ENCODE measurements around the gene TSHZ2. TPM values are rescaled to one million over a fixed set of nuclear protein-coding genes. Genes with fewer than 3 reads are reported as not detected.

TSHZ2 gene
- total RNA-seq, 6 experiments from 2014 or later, result 14.2 to 28.1 (median 21.0) TPM

- H3K27me3 ChIP-seq, result no peaks in the 10 kb centered on the region
- no peak overlapping the region for H3K4me3 ChIP-seq
- TF ChIP-seq CTCF (IDR thresholded peaks at IDR 0.05) (no peak), POLR2A (IDR thresholded peaks at IDR 0.05) (no peak)
- ATAC-seq, result no peak
- no peak for DNase-seq
- no peaks in the 10 kb centered on the region for H3K9me3 ChIP-seq
- no peaks in the 10 kb centered on the region for H3K36me3 ChIP-seq
- no peaks in the 10 kb centered on the region for H3K4me1 ChIP-seq
- WGBS (ENCODE audit: insufficient coverage, low coverage, low lambda C conversion rate, missing lambda C conversion rate), result 87% methylated on average over 8 of the region's 11 CpGs
- no peak overlapping the region for H3K27ac ChIP-seq
- intact Hi-C loops (cut with DNase I), result no loop called here
Measured at GRCh38 chr20:53419693-53420460, 447.7 kb downstream of the TSHZ2 start.

- intact Hi-C loops (cut with DNase I), result no loop called here
- peaks cover 0 to 5% (median 0%) of the 10 kb centered on the region in 4 donors for H3K4me1 ChIP-seq
- DNase-seq (peak in 1 of 3 donors; percentile 50), ATAC-seq (peak in 2 of 4 donors; percentile 30 to 68)
- WGBS (ENCODE audit: insufficient coverage, low coverage, low lambda C conversion rate, missing lambda C conversion rate), result 22% methylated on average over 3 of the region's 7 CpGs
- no peaks in the 10 kb centered on the region for H3K9me3 ChIP-seq
- H3K27ac ChIP-seq, result no peak overlapping the region
- no peaks in the 10 kb centered on the region for H3K27me3 ChIP-seq
- TF ChIP-seq CTCF (IDR thresholded peaks at IDR 0.05), result no peak
- TF ChIP-seq POLR2A (IDR thresholded peaks at IDR 0.05), result no peak
- H3K36me3 ChIP-seq, result no peaks in the 10 kb centered on the region
- no peak overlapping the region for H3K4me3 ChIP-seq
Measured at GRCh38 chr20:53421343-53421742, 449.2 kb downstream of the TSHZ2 start.

- TF ChIP-seq POLR2A (IDR thresholded peaks at IDR 0.05) (no peak), CTCF (IDR thresholded peaks at IDR 0.05) (no peak)
- Histone ChIP-seq H3K4me1 (peaks cover 0 to 5% (median 0%) of the 10 kb centered on the region in 4 donors), H3K4me3 (no peak overlapping the region), H3K27me3 (no peaks in the 10 kb centered on the region), H3K36me3 (no peaks in the 10 kb centered on the region), H3K27ac (no peak overlapping the region), H3K9me3 (no peaks in the 10 kb centered on the region)
- DNase-seq, result no peak
- WGBS (ENCODE audit: insufficient coverage, low coverage, low lambda C conversion rate, missing lambda C conversion rate), result 88% methylated on average over 7 of the region's 7 CpGs
- intact Hi-C loops (cut with DNase I), result no loop called here
- ATAC-seq, result no peak
Measured at GRCh38 chr20:53422039-53422438, 449.9 kb downstream of the TSHZ2 start.

- Histone ChIP-seq H3K9me3 (no peaks in the 10 kb centered on the region), H3K27me3 (no peaks in the 10 kb centered on the region), H3K27ac (no peak overlapping the region), H3K36me3 (no peaks in the 10 kb centered on the region), H3K4me3 (no peak overlapping the region), H3K4me1 (peaks cover 0 to 5% (median 0%) of the 10 kb centered on the region in 4 donors)
- ATAC-seq (no peak), DNase-seq (no peak)
- 84% methylated on average over 4 of the region's 12 CpGs for whole genome bisulfite sequencing (ENCODE audit: insufficient coverage, low coverage, low lambda C conversion rate, missing lambda C conversion rate)
- intact Hi-C loops (cut with DNase I), result no loop called here
- TF ChIP-seq CTCF (IDR thresholded peaks at IDR 0.05) (no peak), POLR2A (IDR thresholded peaks at IDR 0.05) (no peak)
Measured at GRCh38 chr20:53423587-53424146, 451.5 kb downstream of the TSHZ2 start.
